ENCODE measurements around the gene SP110. TPM values are rescaled to one million over a fixed set of nuclear protein-coding genes. Genes with fewer than 3 reads are reported as not detected.

SP110 gene
- total RNA-seq, 1 experiment from 2014 or later = 60.6 TPM

DNA sequence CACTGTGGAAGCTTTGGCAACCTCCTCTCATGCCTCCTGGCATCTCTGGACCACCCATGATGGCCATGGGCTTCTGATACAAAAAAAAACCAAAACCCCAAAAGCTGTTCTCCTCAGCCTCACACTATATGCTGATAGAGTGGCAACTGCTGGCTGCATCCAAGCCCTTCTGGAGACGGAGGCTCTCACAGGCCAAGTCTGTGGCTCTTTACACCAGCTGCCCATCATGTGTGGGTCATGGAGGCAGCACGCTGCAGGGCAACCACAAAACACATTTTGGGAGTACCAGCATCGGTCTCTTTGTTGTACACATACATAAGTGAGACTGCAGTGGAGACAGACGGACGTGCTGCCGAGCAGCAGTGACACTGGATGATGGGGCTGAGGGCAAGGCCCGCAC is 45.3 kb downstream of the SP110 start:
- no peak overlapping the region for H3K4me3 ChIP-seq (ENCODE audit: low read length)
- DNase-seq = no peak
- peaks cover 15% of the 10 kb centered on the region; the same call in 1 of the 2 replicates for H3K36me3 ChIP-seq (ENCODE audit: insufficient read depth, low read length)
- H4K20me1 ChIP-seq (ENCODE audit: insufficient read depth, low read depth, low read length) = no peaks in the 10 kb centered on the region
- H3K9me2 ChIP-seq (replicated peaks; ENCODE audit: insufficient read depth, low read length) = no peaks in the 10 kb centered on the region
- no peak overlapping the region for H3K9ac ChIP-seq (ENCODE audit: low read length)
- no peak overlapping the region for H3K4me2 ChIP-seq (ENCODE audit: low read depth, low read length, poor library complexity, severe bottlenecking)
- H3K27ac ChIP-seq (ENCODE audit: low read length) = no peak overlapping the region
- H3K4me1 ChIP-seq (ENCODE audit: low read length) = no peaks in the 10 kb centered on the region
- no peaks in the 10 kb centered on the region for H3K79me2 ChIP-seq (ENCODE audit: low read length)
- no peak overlapping the region for H2AFZ ChIP-seq (ENCODE audit: low read length)
- H3K9me3 ChIP-seq (ENCODE audit: low read length) = no peaks in the 10 kb centered on the region
- H3K27me3 ChIP-seq (ENCODE audit: low read length) = no peaks in the 10 kb centered on the region

DNA sequence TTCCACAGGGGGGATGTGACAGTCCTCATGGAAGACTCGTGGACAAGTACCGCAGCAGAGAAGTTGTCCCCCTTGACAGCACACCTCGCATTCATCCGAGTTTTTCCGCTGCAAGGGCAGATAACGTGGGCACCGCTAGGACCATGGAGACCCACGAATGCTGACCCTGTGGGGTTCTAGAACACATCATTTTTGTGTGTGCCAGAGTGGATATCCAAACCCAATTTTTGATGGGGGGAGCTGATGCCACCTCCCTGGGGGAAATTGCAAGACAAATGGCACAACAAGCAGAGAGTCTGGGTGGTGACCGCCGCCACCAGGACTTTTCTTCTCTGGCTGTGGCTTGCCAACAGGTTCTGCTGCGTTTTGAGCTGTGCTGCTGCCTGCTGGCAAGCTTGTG is 46.9 kb downstream of the SP110 start:
- no peaks in the 10 kb centered on the region for H3K9me2 ChIP-seq (replicated peaks; ENCODE audit: insufficient read depth, low read length)
- H4K20me1 ChIP-seq (ENCODE audit: insufficient read depth, low read depth, low read length) = no peaks in the 10 kb centered on the region
- H3K27me3 ChIP-seq (ENCODE audit: low read length) = no peaks in the 10 kb centered on the region
- no peak overlapping the region for H3K4me2 ChIP-seq (ENCODE audit: low read depth, low read length, poor library complexity, severe bottlenecking)
- no peak for DNase-seq
- H3K36me3 ChIP-seq (ENCODE audit: insufficient read depth, low read length) = peaks cover 14% of the 10 kb centered on the region; the same call in 1 of the 2 replicates
- H3K79me2 ChIP-seq (ENCODE audit: low read length) = no peaks in the 10 kb centered on the region
- H3K4me1 ChIP-seq (ENCODE audit: low read length) = no peaks in the 10 kb centered on the region
- no peak overlapping the region for H3K27ac ChIP-seq (ENCODE audit: low read length)
- H3K9me3 ChIP-seq (ENCODE audit: low read length) = no peaks in the 10 kb centered on the region
- no peak overlapping the region for H2AFZ ChIP-seq (ENCODE audit: low read length)
- no peak overlapping the region for H3K4me3 ChIP-seq (ENCODE audit: low read length)
- H3K9ac ChIP-seq (ENCODE audit: low read length) = no peak overlapping the region

DNA sequence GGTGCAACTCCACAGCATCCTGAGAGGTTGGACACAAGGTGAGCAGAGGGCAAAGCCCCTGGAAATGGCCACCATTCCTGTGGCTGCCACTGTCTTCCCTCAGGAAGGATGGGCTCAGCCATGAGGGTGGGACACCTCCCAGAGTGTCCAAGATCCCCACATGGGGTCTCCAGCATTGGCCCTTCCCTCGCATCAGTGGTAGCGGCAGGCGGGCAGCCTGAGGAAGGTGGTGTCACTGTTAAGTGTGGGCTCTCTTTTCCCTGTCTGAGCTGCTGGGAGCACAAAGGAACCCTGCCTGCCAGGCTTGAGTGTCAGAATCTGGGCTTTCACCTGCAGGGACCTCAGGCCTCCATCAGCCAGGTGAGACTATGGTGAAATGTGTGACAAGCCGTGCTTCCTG is 47.6 kb downstream of the SP110 start:
- Histone ChIP-seq H3K27me3 (ENCODE audit: low read length) (no peaks in the 10 kb centered on the region), H2AFZ (ENCODE audit: low read length) (no peak overlapping the region), H3K4me2 (ENCODE audit: low read depth, low read length, poor library complexity, severe bottlenecking) (no peak overlapping the region), H3K36me3 (ENCODE audit: insufficient read depth, low read length) (peaks cover 13% of the 10 kb centered on the region; the same call in 1 of the 2 replicates), H3K27ac (ENCODE audit: low read length) (no peak overlapping the region), H4K20me1 (ENCODE audit: insufficient read depth, low read depth, low read length) (no peaks in the 10 kb centered on the region), H3K9me2 (replicated peaks; ENCODE audit: insufficient read depth, low read length) (no peaks in the 10 kb centered on the region), H3K9me3 (ENCODE audit: low read length) (no peaks in the 10 kb centered on the region), H3K4me3 (ENCODE audit: low read length) (no peak overlapping the region), H3K79me2 (ENCODE audit: low read length) (no peaks in the 10 kb centered on the region), H3K9ac (ENCODE audit: low read length) (no peak overlapping the region), H3K4me1 (ENCODE audit: low read length) (no peaks in the 10 kb centered on the region)
- no peak for DNase-seq

DNA sequence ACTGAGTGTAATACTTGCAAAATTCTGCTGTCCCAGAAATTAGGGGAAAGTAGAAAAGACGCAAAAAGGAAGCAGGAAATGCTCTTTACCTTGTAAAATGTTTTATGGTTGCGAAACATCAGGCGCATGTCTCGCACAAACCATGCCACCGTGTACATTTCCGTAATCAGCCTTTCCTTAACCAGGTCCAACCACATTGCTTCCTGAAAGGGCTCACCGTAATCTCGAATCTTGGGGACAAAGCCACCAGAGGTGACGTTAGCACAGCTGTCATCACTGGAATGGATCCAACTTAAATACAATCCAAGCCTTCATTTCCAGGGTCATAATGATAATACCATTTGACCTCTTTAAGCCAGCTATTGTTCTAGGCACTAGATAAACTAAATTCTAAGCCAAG is 49.3 kb downstream of the SP110 start:
- no peaks in the 10 kb centered on the region for H4K20me1 ChIP-seq (ENCODE audit: insufficient read depth, low read depth, low read length)
- peaks cover 13% of the 10 kb centered on the region; the same call in 1 of the 2 replicates for H3K36me3 ChIP-seq (ENCODE audit: insufficient read depth, low read length)
- H3K9ac ChIP-seq (ENCODE audit: low read length) = no peak overlapping the region
- no peak overlapping the region for H3K4me2 ChIP-seq (ENCODE audit: low read depth, low read length, poor library complexity, severe bottlenecking)
- H2AFZ ChIP-seq (ENCODE audit: low read length) = no peak overlapping the region
- no peaks in the 10 kb centered on the region for H3K79me2 ChIP-seq (ENCODE audit: low read length)
- no peaks in the 10 kb centered on the region for H3K9me2 ChIP-seq (replicated peaks; ENCODE audit: insufficient read depth, low read length)
- DNase-seq = no peak
- no peaks in the 10 kb centered on the region for H3K9me3 ChIP-seq (ENCODE audit: low read length)
- no peak overlapping the region for H3K27ac ChIP-seq (ENCODE audit: low read length)
- H3K27me3 ChIP-seq (ENCODE audit: low read length) = no peaks in the 10 kb centered on the region
- no peak overlapping the region for H3K4me3 ChIP-seq (ENCODE audit: low read length)
- H3K4me1 ChIP-seq (ENCODE audit: low read length) = no peaks in the 10 kb centered on the region

DNA sequence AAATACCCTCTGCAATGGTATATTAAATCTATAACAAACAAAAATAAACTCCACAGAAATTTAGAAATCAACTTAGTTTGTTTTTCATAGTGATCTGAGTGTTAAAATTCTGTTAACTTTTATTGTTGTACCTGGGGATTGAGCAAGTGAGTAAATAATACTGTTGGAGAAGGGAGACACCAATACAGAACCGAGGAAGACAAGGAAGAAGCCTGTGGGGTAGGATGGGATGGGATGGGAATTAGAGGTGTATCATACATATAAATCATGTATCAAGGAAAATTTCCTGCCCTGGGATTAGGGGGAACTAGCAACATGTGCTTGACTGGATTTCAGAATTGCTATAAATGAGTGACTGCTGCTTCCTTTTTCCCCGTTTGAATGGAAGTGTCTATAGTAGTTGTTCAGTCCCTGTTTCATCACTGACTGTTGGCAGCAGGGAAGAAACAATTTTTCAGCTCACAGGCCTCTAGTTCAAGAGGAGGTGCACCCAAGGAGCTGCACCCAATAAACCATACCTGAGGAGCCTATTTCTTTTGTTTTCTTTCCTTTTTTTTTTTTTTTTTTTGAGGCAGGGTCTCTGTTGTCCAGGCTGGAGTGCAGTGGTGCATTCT is 53.1 kb downstream of the SP110 start:
- H3K9ac ChIP-seq (ENCODE audit: low read length) = no peak overlapping the region
- no peaks in the 10 kb centered on the region for H4K20me1 ChIP-seq (ENCODE audit: insufficient read depth, low read depth, low read length)

DNA sequence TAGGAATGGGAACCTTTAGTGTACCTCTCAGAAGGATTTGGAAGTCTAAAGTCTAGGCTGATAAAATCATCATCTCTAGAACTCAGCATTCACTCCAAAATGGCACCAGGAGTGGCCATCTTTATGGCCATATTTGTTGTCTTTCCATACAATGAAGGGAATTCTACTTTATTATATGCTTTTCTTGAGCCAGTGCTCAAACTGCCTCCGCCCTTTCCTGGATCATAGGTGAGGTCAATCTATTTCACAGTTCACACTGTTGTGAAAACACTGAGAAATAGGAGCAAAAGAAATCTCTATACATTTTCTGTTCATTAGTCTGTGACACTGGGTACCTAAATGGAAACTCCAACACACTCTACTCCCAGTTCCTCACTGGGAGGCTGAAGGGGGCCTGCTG is 55.6 kb downstream of the SP110 start:
- Histone ChIP-seq H4K20me1 (ENCODE audit: insufficient read depth, low read depth, low read length) (no peaks in the 10 kb centered on the region), H2AFZ (ENCODE audit: low read length) (no peak overlapping the region), H3K9me3 (ENCODE audit: low read length) (no peaks in the 10 kb centered on the region), H3K27ac (ENCODE audit: low read length) (no peak overlapping the region), H3K4me1 (ENCODE audit: low read length) (no peaks in the 10 kb centered on the region), H3K27me3 (ENCODE audit: low read length) (no peaks in the 10 kb centered on the region), H3K4me2 (ENCODE audit: low read depth, low read length, poor library complexity, severe bottlenecking) (no peak overlapping the region), H3K9ac (ENCODE audit: low read length) (no peak overlapping the region), H3K9me2 (replicated peaks; ENCODE audit: insufficient read depth, low read length) (no peaks in the 10 kb centered on the region), H3K79me2 (ENCODE audit: low read length) (no peaks in the 10 kb centered on the region), H3K4me3 (ENCODE audit: low read length) (no peak overlapping the region), H3K36me3 (ENCODE audit: insufficient read depth, low read length) (peaks cover 10% of the 10 kb centered on the region; the same call in 1 of the 2 replicates)
- no peak for DNase-seq

More for the DNA sequence above, 53.1 kb downstream of the SP110 start:
- DNase-seq = no peak
- no peak overlapping the region for H3K27ac ChIP-seq (ENCODE audit: low read length)
- H3K4me1 ChIP-seq (ENCODE audit: low read length) = no peaks in the 10 kb centered on the region
- no peak overlapping the region for H3K4me3 ChIP-seq (ENCODE audit: low read length)
- H3K9me3 ChIP-seq (ENCODE audit: low read length) = no peaks in the 10 kb centered on the region
- H3K27me3 ChIP-seq (ENCODE audit: low read length) = no peaks in the 10 kb centered on the region
- peaks cover 13% of the 10 kb centered on the region; the same call in 1 of the 2 replicates for H3K36me3 ChIP-seq (ENCODE audit: insufficient read depth, low read length)
- H3K9me2 ChIP-seq (replicated peaks; ENCODE audit: insufficient read depth, low read length) = no peaks in the 10 kb centered on the region
- H2AFZ ChIP-seq (ENCODE audit: low read length) = no peak overlapping the region
- H3K4me2 ChIP-seq (ENCODE audit: low read depth, low read length, poor library complexity, severe bottlenecking) = no peak overlapping the region
- H3K79me2 ChIP-seq (ENCODE audit: low read length) = no peaks in the 10 kb centered on the region

DNA sequence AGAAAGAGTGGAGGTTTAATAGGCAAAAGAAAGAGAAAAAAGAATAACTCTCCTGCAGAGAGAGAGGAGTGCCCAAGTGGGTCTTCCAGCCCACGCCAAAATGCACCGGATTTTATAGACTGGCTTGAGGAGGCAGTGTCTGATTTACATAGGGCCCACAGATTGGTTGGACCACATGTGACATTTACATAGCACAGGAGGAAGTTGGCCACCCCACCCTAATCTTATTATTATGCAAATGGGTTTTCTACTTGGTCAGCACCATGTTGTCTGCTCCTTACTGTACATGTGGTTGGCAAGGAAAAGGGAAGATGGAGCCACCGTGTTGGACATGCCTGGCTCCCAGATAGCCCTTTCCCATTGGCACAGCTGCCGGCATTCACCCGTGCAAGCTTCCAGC is 56.8 kb downstream of the SP110 start:
- Histone ChIP-seq H4K20me1 (ENCODE audit: insufficient read depth, low read depth, low read length) (no peaks in the 10 kb centered on the region), H3K9ac (ENCODE audit: low read length) (no peak overlapping the region), H3K9me2 (replicated peaks; ENCODE audit: insufficient read depth, low read length) (no peaks in the 10 kb centered on the region), H3K4me2 (ENCODE audit: low read depth, low read length, poor library complexity, severe bottlenecking) (no peak overlapping the region), H3K36me3 (ENCODE audit: insufficient read depth, low read length) (peaks cover 6% of the 10 kb centered on the region; the same call in 1 of the 2 replicates), H3K27me3 (ENCODE audit: low read length) (no peaks in the 10 kb centered on the region), H3K27ac (ENCODE audit: low read length) (no peak overlapping the region), H3K9me3 (ENCODE audit: low read length) (no peaks in the 10 kb centered on the region), H2AFZ (ENCODE audit: low read length) (no peak overlapping the region), H3K79me2 (ENCODE audit: low read length) (no peaks in the 10 kb centered on the region), H3K4me1 (ENCODE audit: low read length) (no peaks in the 10 kb centered on the region), H3K4me3 (ENCODE audit: low read length) (no peak overlapping the region)
- DNase-seq = peak; percentile 51

DNA sequence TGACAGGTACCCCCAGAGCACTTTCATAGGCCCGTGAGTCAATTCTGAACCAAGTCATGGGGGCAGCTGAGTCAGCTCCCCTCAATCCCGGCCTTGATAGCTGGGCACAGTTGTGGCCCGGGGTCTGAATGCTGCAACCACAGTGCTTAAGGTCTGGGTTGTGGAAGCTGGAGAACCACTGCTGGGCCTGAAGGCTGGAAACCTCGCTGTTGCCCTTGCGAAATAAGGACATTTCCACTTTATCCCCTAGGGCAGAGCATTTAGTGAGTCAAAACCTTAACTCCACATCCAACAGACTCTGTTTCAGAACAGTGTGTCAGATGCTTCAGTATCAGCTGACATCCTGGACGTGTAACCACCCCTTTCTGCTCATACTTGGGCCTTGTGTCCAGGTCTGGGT is 58.6 kb downstream of the SP110 start:
- Histone ChIP-seq H3K27me3 (ENCODE audit: low read length) (no peaks in the 10 kb centered on the region), H4K20me1 (ENCODE audit: insufficient read depth, low read depth, low read length) (no peaks in the 10 kb centered on the region), H3K79me2 (ENCODE audit: low read length) (no peaks in the 10 kb centered on the region), H2AFZ (ENCODE audit: low read length) (no peak overlapping the region), H3K4me1 (ENCODE audit: low read length) (no peaks in the 10 kb centered on the region), H3K9me3 (ENCODE audit: low read length) (no peaks in the 10 kb centered on the region), H3K9me2 (replicated peaks; ENCODE audit: insufficient read depth, low read length) (no peaks in the 10 kb centered on the region), H3K4me2 (ENCODE audit: low read depth, low read length, poor library complexity, severe bottlenecking) (no peak overlapping the region), H3K27ac (ENCODE audit: low read length) (no peak overlapping the region), H3K36me3 (ENCODE audit: insufficient read depth, low read length) (no peaks in the 10 kb centered on the region), H3K4me3 (ENCODE audit: low read length) (no peak overlapping the region), H3K9ac (ENCODE audit: low read length) (no peak overlapping the region)
- no peak for DNase-seq

Measured in Karpas-422 (cell line).